ENCODE results near the gene APBA2. TPM values are rescaled to one million over a fixed set of nuclear protein-coding genes. Genes with fewer than 3 reads are reported as not detected.

APBA2 gene
- total RNA-seq, 2 experiments from 2014 or later: not detected

GRCh38 chr15:29110176-29110575, 224.4 kb downstream of the APBA2 start:
- ChIA-PET CTCF (ENCODE audit: unreplicated experiment) (interaction anchor here (0.5 kb wide), 1 partner anchor 14 kb away, joined by 3 read pairs; no protein-coding TSS in a partner anchor), POLR2A (no interaction called here)

DNA sequence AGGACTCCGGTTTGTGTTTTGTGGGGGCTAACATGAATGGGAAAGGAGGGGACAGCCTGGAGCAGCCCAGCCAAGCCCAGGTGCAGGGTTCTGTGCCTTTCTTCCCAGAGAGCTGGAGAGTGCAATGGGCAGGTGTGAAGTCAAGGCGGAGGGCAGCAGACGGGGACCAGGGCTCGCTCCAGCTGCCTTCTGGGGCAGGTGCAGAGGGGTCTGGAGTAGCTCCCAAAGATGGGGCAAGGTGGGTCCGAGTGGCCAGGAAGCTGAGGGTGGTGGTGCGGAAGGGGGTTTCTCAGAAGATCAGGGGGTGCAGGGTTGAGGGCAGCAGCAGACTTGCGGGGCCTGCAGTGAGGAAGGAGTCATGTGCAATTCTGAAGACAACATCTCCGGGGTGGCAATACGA, 225.0 kb downstream of the APBA2 start:
- TF ChIP-seq CTCF (conservative IDR thresholded peaks at IDR 0.05; ENCODE audit: low read length): no peak
- TF ChIP-seq EZH2phosphoT487 (IDR thresholded peaks at IDR 0.05; ENCODE audit: borderline replicate concordance, low read depth, low read length): no peak
- no TSS peak for BruUV-seq (replicated peaks)

More at GRCh38 chr15:29110176-29110575, 224.4 kb downstream of the APBA2 start:
- Histone ChIP-seq H3K4me3 (ENCODE audit: low read depth, low read length, poor library complexity, severe bottlenecking) (no peak overlapping the region), H4K20me1 (ENCODE audit: insufficient read depth, low read length) (no peaks in the 10 kb centered on the region), H3K36me3 (ENCODE audit: insufficient read depth, low read length) (no peaks in the 10 kb centered on the region), H3K27ac (ENCODE audit: low read depth, low read length, poor library complexity, severe bottlenecking) (no peak overlapping the region), H3K9me3 (ENCODE audit: low read length) (no peaks in the 10 kb centered on the region), H3K79me2 (ENCODE audit: insufficient read depth, low read depth, low read length) (no peaks in the 10 kb centered on the region), H2AFZ (ENCODE audit: low read length) (no peak overlapping the region), H3K9me2 (ENCODE audit: insufficient read depth, low read length) (no peaks in the 10 kb centered on the region), H3K4me1 (ENCODE audit: insufficient read depth, low read length, poor library complexity, severe bottlenecking) (no peaks in the 10 kb centered on the region), H3K4me2 (ENCODE audit: low read length) (no peak overlapping the region)
- TF ChIP-seq CTCF (conservative IDR thresholded peaks at IDR 0.05; ENCODE audit: low read length) (no peak), EZH2phosphoT487 (IDR thresholded peaks at IDR 0.05; ENCODE audit: borderline replicate concordance, low read depth, low read length) (no peak)
- BruUV-seq (replicated peaks): no TSS peak
- no peak for DNase-seq (ENCODE audit: low spot score)
- intact Hi-C loops (cut with micrococcal nuclease; ENCODE audit: unreplicated experiment): no loop called here

DNA sequence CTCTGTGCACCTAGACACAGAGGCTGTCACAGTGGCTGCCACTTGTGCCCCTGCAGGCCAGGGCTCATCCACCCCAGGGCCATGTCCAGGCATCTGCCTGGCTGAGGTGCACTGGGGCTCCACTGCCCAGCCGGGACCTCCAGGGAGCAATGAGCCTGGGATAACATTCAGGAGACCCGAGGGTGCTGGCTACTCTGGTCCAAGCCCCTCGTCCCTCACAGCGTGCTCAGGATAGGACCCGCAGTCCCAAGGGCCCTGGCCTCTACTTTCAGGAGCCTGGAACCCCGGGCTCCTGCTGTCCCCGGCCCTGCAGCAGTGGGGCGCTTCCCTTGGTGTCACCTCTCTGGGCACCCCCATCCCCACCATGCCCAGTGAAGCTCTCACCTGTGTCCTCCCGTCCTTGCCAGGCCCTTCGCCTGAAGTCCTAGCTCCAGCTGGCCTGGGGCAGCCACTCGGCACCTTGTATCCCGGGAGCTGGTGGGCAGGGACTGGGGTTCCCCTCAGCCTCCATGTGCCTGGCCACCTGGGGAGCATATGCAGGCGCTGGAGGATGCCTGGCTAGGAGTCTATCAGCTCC, 226.0 kb downstream of the APBA2 start:
- ChIA-PET POLR2A (interaction anchor here (0.5 kb wide), 1 partner anchor 435 kb away, joined by 5 read pairs; no protein-coding TSS in a partner anchor), CTCF (ENCODE audit: unreplicated experiment) (no interaction called here)
- Histone ChIP-seq H3K36me3 (ENCODE audit: insufficient read depth, low read length) (no peaks in the 10 kb centered on the region), H3K9me3 (ENCODE audit: low read length) (no peaks in the 10 kb centered on the region), H3K4me3 (ENCODE audit: low read depth, low read length, poor library complexity, severe bottlenecking) (no peak overlapping the region), H2AFZ (ENCODE audit: low read length) (no peak overlapping the region), H3K79me2 (ENCODE audit: insufficient read depth, low read depth, low read length) (no peaks in the 10 kb centered on the region), H3K4me2 (ENCODE audit: low read length) (no peak overlapping the region), H3K4me1 (ENCODE audit: insufficient read depth, low read length, poor library complexity, severe bottlenecking) (no peaks in the 10 kb centered on the region), H3K9me2 (ENCODE audit: insufficient read depth, low read length) (no peaks in the 10 kb centered on the region), H4K20me1 (ENCODE audit: insufficient read depth, low read length) (no peaks in the 10 kb centered on the region), H3K27ac (ENCODE audit: low read depth, low read length, poor library complexity, severe bottlenecking) (no peak overlapping the region)
- intact Hi-C loops (cut with micrococcal nuclease; ENCODE audit: unreplicated experiment): no loop called here
- BruUV-seq (replicated peaks): no TSS peak
- no peak for DNase-seq (ENCODE audit: low spot score)
- TF ChIP-seq EZH2phosphoT487 (IDR thresholded peaks at IDR 0.05; ENCODE audit: borderline replicate concordance, low read depth, low read length): no peak
- TF ChIP-seq CTCF (conservative IDR thresholded peaks at IDR 0.05; ENCODE audit: low read length): no peak

More for the DNA sequence above, 225.0 kb downstream of the APBA2 start:
- ChIA-PET POLR2A (no interaction called here), CTCF (ENCODE audit: unreplicated experiment) (interaction anchor here (0.5 kb wide), 1 partner anchor 13 kb away, joined by 3 read pairs; no protein-coding TSS in a partner anchor)
- Histone ChIP-seq H3K4me1 (ENCODE audit: insufficient read depth, low read length, poor library complexity, severe bottlenecking) (no peaks in the 10 kb centered on the region), H3K79me2 (ENCODE audit: insufficient read depth, low read depth, low read length) (no peaks in the 10 kb centered on the region), H3K27ac (ENCODE audit: low read depth, low read length, poor library complexity, severe bottlenecking) (no peak overlapping the region), H3K9me3 (ENCODE audit: low read length) (no peaks in the 10 kb centered on the region), H4K20me1 (ENCODE audit: insufficient read depth, low read length) (no peaks in the 10 kb centered on the region), H3K4me2 (ENCODE audit: low read length) (no peak overlapping the region), H3K9me2 (ENCODE audit: insufficient read depth, low read length) (no peaks in the 10 kb centered on the region), H3K4me3 (ENCODE audit: low read depth, low read length, poor library complexity, severe bottlenecking) (no peak overlapping the region), H3K36me3 (ENCODE audit: insufficient read depth, low read length) (no peaks in the 10 kb centered on the region), H2AFZ (ENCODE audit: low read length) (no peak overlapping the region)
- no peak for DNase-seq (ENCODE audit: low spot score)
- intact Hi-C loops (cut with micrococcal nuclease; ENCODE audit: unreplicated experiment): no loop called here

Data from OCI-LY7 (cell line).